Cerebellar cortex (tissue), 1 donor: ENCODE data around the gene SYNPO2.

ENCODE experiments used
- DNase-seq: peaks from one replicate; pipeline ENCODE4 v3.0.0-alpha.2; 2015; ENCODE audit warnings: low spot score

The SYNPO2 gene

DNA sequence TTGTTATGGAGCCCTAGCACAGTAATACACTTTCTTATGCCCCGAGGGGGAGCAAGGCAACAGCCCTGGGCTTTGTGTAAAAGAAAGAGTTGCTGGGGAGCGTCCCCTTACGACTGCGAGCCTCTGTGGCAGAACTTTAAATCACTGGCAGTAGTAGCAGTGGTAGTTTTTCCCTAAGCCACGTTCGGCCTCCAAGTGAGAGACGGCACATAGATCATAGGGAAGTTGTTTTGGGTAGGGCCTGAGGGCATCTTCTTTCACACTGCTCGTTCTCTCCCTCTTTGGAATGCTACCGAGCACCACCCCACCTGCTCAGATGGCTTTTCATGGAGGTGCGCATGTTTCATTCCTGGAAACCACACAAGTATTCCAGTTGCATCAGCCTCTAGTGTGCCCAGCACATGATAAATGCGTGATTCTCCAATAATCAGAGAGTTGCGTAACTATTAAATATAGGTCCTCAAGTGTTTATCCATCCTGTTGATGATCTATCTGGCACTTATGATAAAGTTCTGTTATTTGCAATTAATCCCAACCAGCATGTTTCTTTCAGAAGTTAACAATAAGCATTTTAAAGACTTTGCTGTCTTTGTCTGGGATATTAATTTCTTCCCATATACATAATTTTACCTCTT, 7.0 kb upstream of the SYNPO2 start:
- no peak for DNase-seq

DNA sequence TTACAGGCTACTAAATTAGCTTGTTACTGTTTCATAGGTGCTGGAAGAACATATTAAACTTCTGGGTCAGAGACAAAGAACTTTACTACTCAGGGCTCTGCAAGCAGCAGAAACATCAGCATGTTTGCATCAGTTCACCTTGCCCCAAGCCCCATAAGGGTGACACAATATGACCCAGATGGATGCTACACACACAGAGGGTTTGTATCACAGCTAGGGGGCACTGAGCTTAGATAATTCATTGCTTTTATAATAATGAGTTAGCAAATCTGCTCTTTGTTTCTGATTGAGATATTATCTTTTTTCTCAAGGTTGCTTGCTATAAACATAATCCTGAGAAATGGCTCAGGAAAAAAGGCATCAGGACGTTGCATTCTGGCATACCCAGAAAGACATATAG, 4.8 kb upstream of the SYNPO2 start:
- no peak for DNase-seq

DNA sequence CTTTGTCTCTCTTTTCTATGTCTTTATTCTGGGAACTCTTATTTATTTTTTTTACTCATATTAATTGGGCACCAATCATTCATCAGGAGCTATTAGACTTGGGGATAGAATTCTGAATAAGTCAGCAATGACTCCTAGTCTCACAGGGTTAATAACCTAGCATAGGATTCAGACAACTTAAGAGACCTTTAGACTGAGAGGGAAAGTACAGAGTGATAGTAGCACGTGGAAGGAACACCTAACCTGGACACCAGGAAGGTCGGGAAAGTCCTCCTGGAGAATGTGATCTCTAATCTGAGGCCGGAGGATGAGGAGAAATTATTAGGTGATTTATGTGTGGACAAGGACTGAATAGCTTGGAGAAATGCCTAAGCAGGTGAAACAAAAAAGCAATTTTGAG, 3.9 kb upstream of the SYNPO2 start:
- DNase-seq = no peak

DNA sequence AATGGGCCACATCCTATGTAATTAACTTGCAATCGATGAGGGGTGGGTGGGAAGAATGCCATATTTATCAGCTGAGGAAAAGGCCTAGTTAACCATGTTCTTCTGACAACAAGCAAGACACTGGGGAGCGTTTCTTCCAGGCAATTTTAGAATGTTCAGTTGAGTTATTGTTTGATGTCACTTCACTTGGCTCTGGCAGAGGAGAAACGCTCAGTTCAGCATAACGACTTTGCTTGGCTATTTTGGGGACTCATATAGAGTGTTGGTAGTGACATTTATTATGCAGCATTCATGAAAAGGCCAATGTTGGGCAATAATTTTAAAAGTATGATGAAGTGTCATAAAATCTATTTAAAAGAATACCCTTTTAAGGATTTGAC, 648 bp downstream of the SYNPO2 start:
- DNase-seq = no peak

DNA sequence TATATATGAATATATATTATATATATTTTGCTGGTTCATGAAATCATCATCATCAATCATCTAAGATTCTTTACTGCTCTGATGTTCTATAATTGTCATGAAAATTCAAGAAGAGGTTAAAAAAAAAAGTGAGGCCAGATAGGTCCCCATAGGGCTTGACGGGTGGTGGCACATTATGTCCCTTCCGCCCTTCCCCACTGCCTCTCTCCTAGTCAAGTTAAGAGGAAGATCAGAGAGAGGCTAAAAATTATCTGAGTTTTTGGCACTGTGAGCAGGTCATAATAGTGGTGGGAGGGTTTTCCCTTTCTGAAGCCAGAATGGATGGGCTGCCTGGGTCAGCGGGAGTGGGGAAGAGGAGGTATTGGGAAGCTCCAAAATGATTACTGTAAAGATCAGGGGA, 5.4 kb downstream of the SYNPO2 start:
- DNase-seq = no peak

DNA sequence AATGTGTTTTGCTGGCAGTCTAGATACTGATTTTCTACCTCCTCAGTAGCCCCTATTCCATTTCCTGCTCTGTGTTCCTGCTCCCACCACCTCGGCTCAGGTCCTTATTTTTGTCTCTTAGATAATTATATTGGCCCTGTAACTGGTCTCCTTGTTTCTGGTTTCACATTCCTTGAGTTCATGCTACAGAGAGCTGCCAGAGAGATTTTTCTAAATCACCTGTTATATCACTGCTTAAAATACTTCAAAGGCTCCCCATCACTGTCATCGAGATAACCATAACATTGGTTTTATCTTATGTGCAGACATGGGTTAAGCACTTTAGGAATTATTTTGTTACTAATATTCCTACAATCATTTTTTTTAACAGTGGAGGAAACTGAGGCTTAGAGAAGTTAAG, 9.6 kb downstream of the SYNPO2 start:
- DNase-seq = no peak

DNA sequence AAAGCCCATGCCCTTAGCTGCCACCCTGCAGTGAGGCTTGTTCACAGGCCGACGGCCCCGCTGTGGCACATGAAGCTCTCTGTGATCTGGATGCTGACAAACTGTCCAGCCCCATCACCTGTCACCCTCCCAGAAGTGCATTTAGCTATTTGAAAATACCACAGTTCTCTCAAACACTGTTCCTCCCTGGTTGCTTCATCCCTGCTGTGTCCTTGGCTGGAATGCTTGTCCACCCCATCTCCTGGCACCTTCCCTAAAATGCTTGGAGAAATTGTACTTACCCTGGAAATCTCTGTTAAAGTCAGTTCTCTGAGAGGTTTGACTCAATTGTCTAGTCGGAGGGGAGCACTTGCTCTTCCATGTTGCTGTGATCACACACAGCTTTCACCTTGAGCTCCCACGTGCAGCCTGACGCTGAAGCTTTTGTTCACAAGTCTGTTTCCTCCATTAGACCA, 10.1 kb downstream of the SYNPO2 start:
- DNase-seq = peak; percentile 37

DNA sequence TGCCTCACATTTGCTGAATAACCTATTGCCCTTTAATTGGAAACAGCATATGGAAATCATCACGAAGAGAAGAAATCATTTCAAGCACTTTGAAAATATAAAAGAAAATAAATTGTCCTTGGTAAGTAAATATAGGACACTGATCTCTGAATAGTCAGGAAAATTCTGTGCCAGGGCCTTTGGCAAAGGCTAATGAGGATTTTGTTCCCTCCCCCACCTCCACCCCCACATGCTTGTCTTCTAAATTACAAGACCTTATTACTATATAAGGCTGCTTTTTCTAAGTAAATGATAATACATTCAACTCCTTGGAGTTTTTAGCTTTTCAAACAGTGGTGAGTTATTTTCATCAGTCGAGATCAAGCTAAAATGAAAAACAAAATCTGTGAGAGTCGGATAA, 15.8 kb downstream of the SYNPO2 start:
- DNase-seq = no peak

DNA sequence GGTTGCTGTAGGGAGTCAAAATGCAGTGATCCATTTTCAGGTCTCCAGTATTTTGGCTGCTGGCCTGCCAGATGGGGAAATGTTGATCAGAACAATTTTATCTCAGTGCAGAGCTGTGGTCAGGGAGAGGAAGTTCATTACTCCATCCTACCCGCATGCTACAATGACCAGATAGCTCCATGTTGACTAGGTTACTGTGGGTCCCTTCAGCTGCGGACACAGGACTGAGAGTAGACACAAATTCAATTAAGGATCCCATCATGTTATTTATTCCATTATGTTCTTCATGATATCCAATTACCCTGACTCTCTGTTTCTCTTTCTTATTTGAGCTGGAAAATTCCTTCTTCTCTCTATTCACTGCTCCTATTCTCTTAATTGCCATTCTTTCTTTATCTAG, 16.3 kb downstream of the SYNPO2 start:
- no peak for DNase-seq

DNA sequence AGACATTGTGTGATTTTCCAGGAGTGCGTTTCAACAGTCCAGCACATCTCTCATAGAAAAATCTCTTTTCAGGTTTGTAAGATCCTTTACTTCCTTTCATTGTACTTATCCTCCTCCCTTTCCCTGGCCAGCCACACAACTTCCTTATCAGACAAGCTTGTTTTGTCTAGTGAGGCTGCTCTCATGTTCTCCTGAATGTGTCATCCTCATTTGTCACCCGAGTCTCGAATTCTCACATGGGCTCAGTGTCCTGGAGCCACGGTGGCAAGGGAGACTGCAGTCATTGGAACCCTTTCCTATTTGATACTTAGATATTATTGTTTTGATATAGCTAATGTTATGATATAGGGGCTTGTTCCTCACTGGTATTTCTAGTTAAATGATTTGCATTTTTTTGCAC, 16.9 kb downstream of the SYNPO2 start:
- no peak for DNase-seq

DNA sequence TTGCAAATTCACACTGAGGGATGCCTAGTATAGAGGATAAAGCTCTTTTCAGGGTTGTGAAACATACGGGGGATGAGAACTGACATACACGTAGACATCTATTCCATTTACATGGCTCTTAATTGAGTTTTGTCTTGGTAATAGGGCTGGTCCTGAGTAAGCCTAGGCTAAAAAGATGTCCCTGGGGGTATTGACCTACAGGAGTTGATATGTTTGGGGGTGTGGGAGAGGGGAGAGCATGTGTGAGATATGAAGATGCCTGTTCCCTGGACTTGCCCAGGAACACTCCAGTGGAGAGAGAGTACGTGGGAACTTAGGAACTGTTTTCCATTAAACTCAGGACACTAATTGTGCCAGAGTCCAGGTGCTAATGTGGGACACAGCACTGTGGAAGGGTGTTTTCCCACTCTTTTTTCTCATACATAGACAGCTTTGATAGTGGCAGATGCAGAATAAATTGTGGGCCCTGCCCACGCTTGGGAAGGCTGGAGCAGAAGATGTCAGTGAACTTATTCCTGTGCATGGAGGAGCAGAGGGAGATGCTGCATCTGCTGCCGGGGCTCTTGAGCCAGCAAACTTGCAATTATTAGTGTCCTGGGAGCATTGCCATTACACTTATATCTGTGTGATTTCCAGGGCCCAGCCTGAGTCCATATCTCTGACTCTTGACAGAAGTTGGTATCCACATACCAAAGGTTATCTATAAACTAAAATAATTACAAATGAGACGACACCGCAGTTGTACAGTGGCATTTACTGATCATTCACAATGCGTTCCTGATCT, 20.7 kb downstream of the SYNPO2 start:
- no peak for DNase-seq

DNA sequence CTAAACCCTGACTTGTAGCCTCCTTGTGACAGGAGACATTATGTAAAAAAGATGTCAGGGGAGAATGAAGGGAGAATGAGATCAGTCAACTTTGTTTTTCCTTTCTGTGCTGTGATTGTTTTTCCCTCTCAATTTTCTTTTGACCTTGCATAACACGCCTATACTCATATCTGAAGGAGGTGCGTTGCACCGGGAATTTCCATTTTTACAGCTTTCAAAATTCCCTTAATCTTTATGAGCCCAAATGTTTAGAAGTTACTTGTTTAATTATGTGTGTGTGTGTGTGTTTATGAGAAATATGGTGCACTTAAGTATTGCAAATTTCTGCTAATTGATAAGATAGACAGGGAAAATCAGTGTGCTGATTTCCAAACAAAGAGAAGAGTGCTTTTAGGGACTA, 21.6 kb downstream of the SYNPO2 start:
- DNase-seq = no peak

DNA sequence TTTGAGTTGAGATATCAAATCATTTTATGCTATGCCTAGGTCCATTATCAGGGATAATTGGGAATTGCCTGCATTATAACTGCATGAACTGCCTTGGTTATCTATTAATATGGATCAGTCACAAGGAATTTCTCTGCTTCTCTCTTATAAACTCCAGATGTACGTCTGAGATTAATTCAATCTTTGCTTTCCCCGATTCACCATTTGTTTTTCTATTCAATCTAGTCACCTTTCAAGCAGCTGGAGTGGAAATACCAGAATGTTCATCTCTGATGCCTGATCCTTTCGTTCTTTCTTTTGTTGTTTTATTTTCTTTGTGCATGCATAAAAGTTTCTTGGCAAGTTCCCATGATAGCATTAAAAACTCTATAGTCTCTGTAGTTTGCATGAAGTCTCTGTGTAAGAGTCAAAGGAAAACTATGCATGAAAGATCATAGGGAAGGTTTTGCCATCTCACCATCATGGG, 22.6 kb downstream of the SYNPO2 start:
- DNase-seq = no peak

DNA sequence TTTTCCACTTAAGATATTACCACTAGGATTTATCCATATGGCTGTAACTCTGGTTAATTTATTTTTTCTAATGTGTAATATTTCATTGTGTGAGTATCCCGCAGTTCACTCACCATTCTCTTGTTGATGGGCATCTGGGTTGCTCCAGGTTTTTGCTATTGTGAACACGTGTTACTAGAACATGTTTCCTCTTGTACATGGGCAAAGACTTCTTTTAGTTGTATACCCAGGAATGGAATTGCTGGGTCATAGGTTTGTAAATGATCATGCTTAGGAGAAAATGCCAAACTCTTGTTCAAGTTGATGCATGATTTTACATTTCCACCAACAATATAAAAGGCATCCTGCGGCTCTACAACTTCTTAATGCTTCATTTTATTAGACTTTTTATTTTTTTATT, 26.8 kb downstream of the SYNPO2 start:
- no peak for DNase-seq

DNA sequence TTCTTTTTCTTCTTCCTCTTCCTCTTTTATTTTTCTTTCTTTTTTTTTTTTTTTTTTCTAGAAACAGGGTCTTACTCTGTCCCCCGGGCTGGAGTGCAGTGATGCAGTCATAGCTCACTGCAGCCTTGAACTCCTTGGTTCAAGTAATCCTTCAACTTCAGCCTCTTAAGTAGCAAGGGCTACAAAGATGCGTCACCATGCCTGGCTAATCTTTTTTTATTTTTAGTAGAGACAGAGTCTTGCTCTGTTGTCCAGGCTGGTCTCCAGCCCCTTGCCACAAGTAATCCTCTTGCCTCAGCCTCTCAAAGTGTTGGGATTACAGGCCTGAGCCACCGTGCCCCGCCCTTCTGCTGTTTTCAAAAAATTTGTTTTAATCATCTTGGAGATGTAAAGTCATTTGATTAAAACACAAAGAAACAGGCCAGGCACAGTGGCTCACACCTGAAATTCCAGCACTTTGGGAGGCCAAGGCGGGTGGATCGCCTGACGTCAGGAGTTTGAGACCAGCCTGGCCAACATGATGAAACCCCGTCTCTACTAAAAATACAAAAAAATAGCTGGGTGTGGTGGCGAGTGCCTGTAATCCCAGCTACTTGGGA, 28.1 kb downstream of the SYNPO2 start:
- no peak for DNase-seq

DNA sequence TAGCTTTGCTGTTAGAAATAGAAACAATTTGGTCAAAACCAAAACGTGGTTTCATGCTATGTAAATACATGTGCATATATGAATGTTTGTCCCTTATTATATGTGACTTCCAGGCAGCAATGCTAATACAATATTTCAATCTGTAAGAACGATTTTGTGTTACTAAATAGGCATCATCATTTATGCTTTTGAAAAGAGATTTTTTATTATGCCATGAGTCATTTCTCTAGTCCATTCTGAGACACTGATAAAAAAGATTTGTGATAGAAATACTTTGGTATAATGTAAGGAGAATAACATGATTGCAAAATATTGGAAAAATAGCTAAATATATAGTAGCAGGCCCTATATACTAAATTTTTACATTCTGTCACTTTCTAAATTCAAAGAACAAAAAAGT, 28.9 kb downstream of the SYNPO2 start:
- DNase-seq = no peak

DNA sequence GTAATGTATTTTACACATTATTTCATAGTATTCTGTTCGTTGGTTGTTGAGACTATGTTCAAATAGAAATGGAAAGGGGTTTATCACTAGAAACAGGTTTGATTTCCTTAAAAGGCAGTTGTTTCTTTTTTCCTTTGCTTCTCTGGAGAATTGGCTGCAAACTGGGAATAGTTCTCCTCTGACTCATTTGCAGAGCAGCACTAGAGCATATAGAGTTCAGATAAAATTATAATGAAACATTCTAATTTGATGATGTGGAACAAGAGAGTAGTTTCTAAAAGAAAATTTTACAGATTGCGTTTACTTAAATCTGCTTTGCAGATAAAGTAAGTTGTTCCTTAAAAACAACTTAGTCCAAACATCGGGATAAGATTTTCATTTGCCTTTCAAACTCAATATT, 29.7 kb downstream of the SYNPO2 start:
- no peak for DNase-seq

DNA sequence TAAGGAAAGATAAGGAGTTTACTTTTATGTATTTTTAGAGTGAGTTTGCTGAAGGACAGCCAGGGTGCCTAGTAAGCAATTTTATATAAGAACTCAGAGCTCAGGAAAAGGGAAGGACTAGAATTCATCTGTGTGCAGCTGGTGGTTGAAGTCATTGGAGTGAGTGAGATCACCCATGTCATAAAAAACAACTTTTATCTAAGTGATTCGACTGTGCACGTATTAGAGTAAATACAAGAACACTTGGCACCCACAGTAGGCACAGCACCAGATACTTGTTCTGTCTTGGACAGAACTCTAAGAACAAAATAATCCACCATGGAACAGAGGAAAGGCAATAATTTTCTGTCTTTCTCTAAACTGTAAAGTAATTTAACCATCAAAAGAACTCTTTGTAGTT, 31.6 kb downstream of the SYNPO2 start:
- DNase-seq = no peak

DNA sequence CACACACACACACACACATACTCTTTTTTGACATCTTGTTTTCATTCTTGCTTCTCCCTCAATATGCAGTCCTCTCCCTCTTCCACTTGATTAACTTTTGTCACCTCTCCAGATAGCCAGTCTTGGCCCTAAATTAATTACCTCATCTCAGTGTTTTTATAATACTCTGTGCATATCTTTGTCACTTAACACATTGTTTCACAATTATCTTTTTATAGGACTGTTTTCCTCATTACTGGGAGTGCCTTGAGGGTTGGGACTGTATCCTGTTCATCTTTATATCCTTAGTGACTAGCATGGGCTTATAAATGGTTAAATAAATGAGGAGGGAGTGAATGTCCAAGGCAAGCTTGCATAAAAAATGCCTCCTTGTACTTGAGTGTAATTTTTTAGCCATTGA, 33.1 kb downstream of the SYNPO2 start:
- DNase-seq = peak; percentile 2

DNA sequence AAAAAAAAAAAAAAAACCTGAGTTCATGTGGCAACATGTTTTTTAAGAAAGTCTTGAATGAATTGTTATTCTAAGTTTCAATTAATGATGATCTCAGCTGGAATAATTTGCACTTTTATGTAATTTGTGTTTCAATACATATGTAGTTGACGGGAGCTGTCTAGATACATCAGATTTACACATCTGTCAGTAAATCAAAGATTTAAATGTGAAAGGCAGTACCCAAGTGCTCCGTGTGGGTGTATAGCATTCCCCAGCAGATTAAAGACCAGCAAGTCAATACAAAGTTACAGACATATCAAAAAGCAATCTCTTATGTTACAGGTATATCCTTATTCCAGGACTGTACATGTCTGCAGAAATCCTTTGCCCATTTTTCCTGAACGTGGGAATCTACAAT, 35.2 kb downstream of the SYNPO2 start:
- DNase-seq = no peak

DNA sequence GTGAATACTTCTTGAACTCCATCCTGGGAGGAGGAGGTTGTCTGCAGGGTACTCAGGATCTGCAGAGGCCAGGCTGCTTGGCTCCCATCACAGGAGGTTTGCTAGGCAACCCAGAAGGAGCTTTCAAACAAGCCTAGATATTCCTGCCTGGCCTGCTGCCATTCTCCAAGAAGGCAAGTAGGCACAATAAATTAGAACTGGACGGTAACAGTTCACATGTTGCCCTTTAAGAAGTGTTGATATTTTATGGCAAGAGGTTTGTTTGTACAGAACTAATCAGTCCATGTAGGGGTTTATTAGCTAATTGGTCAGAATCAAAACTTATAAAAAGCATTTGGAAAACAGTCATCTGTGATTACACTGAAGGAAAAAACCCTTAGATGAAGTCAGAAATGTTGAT, 39.3 kb downstream of the SYNPO2 start:
- DNase-seq = peak; percentile 12

DNA sequence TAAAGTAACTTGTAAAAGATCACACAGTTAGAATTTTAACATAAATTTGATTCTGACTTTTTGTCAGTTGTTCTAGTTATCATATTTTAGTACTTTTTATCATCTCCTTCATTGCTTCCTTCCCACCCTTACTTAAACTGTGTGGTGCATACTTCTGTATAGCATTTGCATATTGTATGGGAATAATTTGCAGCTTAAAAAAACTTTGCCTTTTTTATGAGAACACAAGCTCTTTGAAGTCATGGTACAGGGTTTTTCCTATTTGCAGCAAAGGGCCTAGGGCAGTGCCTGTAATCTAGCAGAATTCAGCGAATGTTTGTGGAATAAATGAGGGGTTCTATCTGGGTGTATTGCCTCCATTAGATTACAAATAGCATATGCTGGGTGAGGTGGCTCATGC, 41.6 kb downstream of the SYNPO2 start:
- no peak for DNase-seq

DNA sequence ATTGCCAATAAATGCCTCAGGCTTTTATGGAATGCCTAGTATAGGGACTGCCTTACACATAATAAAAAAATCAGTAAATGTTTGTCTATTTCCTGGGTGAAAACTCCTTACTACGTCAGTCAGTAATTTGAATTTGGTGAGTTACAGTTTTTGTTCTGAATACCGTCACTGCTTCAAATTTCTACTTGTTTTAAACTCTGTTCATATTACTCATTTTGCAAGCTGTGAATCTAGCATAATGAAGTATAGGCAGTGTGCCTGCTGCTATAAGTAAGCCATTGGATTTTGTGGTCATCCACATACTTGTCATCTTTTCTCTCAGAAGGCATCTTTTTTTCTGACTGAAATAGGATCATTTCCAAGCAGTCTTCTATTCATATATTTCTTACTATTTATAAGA, 43.1 kb downstream of the SYNPO2 start:
- no peak for DNase-seq

DNA sequence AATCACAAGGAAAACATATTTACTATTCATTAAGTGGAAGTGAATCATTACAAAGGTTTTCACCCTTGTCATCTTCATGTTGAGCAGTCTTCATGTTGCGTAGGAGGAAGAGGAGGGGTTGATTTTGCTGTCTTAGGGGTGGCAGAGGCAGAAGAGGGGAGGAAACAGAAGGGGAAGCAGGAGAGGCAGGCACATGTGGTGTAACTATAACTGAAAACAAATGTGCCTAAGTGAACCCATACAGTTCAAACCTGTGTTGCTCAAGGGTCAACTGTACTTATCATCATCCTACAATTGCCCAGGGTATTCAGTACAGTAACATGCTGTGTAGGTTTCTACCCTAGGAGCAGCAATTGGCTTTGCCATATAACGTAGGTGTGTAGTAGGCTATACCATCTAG, 47.2 kb downstream of the SYNPO2 start:
- DNase-seq = no peak
